IMR-90 (cell line): ENCODE results near the gene EXOC3L4. TPM values are rescaled to one million over a fixed set of nuclear protein-coding genes. Genes with fewer than 3 reads are reported as not detected.

Experiments
- ATAC-seq: fragments of 200-7000 bp; cut with Tn5 transposase; 2 replicates; pipeline ENCODE4 v1.9.1; 2020; ENCODE audit warnings: low read depth, mild to moderate bottlenecking, moderate library complexity
- BruUV-seq: library from RNA; stranded (reverse); fragments of 400-500 nt; replicated peaks from 2 replicates; lab custom pipeline; 2021; lab: Mats Ljungman, UMichigan
- CTCF ChIA-PET: fragments of 300-600 bp; formaldehyde crosslinking; extraction: SDS; loops from one replicate; lab custom pipeline; 2021; ENCODE audit warnings: antibody characterized with exemption; lab: Yijun Ruan, JAX
- POLR2A ChIA-PET: fragments of 300-600 bp; sonication (Branson Sonifier 250); formaldehyde crosslinking; loops from one replicate; lab custom pipeline; 2022; ENCODE audit warnings: antibody characterized with exemption; ENCODE audit not compliant: unreplicated experiment; lab: Charles Lee
- DNase-seq: peaks from one replicate; pipeline ENCODE4 v3.0.0; 2013
- H2AFZ ChIP-seq: replicated peaks from 2 replicates; pipeline ENCODE3; 2013; ENCODE audit warnings: low read length, mild to moderate bottlenecking; ENCODE audit not compliant: poor library complexity
- H2AK5ac ChIP-seq: 2 replicates; pipeline ENCODE4 v1.6.1; 2013; ENCODE audit warnings: low read depth, low read length, inconsistent platforms
- H2AK9ac ChIP-seq: replicated peaks from 2 replicates; pipeline ENCODE3; 2013; ENCODE audit warnings: mild to moderate bottlenecking, low read depth, low read length, moderate library complexity; ENCODE audit not compliant: poor library complexity
- H2BK120ac ChIP-seq: 2 replicates; pipeline ENCODE4 v1.6.1; 2013; ENCODE audit warnings: low read depth, low read length, inconsistent platforms
- H2BK15ac ChIP-seq: 3 replicates; pipeline ENCODE4 v1.6.1; 2013; ENCODE audit warnings: low read depth, low read length, inconsistent platforms
- H2BK20ac ChIP-seq: 2 replicates; pipeline ENCODE4 v1.6.1; 2013; ENCODE audit warnings: low read depth, mild to moderate bottlenecking, inconsistent platforms, low read length, moderate library complexity
- H2BK5ac ChIP-seq: 2 replicates; pipeline ENCODE4 v1.6.1; 2013; ENCODE audit warnings: mild to moderate bottlenecking, low read depth, low read length, inconsistent platforms; ENCODE audit not compliant: poor library complexity, severe bottlenecking
- H3K14ac ChIP-seq: replicated peaks from 2 replicates; pipeline ENCODE4 v1.6.1; 2013; ENCODE audit warnings: low read depth, low read length, inconsistent platforms
- H3K18ac ChIP-seq: 2 replicates; pipeline ENCODE4 v1.6.1; 2013; ENCODE audit warnings: low read depth, low read length, control low read depth
- H3K23ac ChIP-seq: 2 replicates; pipeline ENCODE4 v1.6.1; 2013; ENCODE audit warnings: low read depth, low read length, inconsistent platforms
- H3K27ac ChIP-seq: 2 replicates; pipeline ENCODE4 v1.5.1; 2013; ENCODE audit warnings: mild to moderate bottlenecking, control low read depth, low read length; ENCODE audit not compliant: insufficient read depth
- H3K27me3 ChIP-seq: 2 replicates; pipeline ENCODE4 v1.6.1; 2013; ENCODE audit warnings: low read length; ENCODE audit not compliant: control insufficient read depth, insufficient read depth
- H3K36me3 ChIP-seq: 2 replicates; pipeline ENCODE4 v1.6.1; 2013; ENCODE audit warnings: low read length, mixed read lengths; ENCODE audit not compliant: control insufficient read depth, insufficient read depth
- H3K4ac ChIP-seq: 2 replicates; pipeline ENCODE4 v1.6.1; 2013; ENCODE audit warnings: low read depth, low read length, inconsistent platforms
- H3K4me1 ChIP-seq: 2 replicates; pipeline ENCODE4 v1.6.1; 2013; ENCODE audit warnings: low read length, mixed read lengths; ENCODE audit not compliant: control insufficient read depth, insufficient read depth
- H3K4me2 ChIP-seq: 2 replicates; pipeline ENCODE4 v1.6.1; 2013; ENCODE audit warnings: low read depth, mild to moderate bottlenecking, control low read depth, low read length, moderate library complexity
- H3K4me3 ChIP-seq: 2 replicates; pipeline ENCODE4 v1.5.1; 2013; ENCODE audit warnings: low read depth, mild to moderate bottlenecking, control low read depth, low read length, moderate library complexity; ENCODE audit not compliant: insufficient read depth
- H3K56ac ChIP-seq: 2 replicates; pipeline ENCODE4 v1.6.1; 2013; ENCODE audit warnings: low read length, inconsistent platforms; ENCODE audit not compliant: insufficient read depth; ENCODE audit errors: extremely low read depth
- H3K79me1 ChIP-seq, 2 experiments: 2 replicates each; pipeline ENCODE4 v1.6.1; 2013; ENCODE audit warnings: low read length in 2 of 2, inconsistent platforms in 1 of 2, low read depth in 1 of 2
- H3K9ac ChIP-seq: 2 replicates; pipeline ENCODE4 v1.6.1; 2013; ENCODE audit warnings: low read depth, low read length, control low read depth
- H3K9me1 ChIP-seq: 2 replicates; pipeline ENCODE4 v1.6.1; 2013; ENCODE audit warnings: low read length, inconsistent platforms; ENCODE audit not compliant: insufficient read depth
- H3K9me3 ChIP-seq: 2 replicates; pipeline ENCODE4 v1.6.1; 2013; ENCODE audit warnings: low read length; ENCODE audit not compliant: control insufficient read depth, insufficient read depth
- H4K20me1 ChIP-seq: 2 replicates; pipeline ENCODE4 v1.6.1; 2013; ENCODE audit warnings: low read length, inconsistent platforms; ENCODE audit not compliant: insufficient read depth
- H4K5ac ChIP-seq: 2 replicates; pipeline ENCODE4 v1.6.1; 2013; ENCODE audit warnings: mild to moderate bottlenecking, low read depth, low read length, control low read depth
- H4K8ac ChIP-seq, 2 experiments: 2 replicates each; pipeline ENCODE4 v1.6.1; 2013; ENCODE audit warnings: low read depth in 2 of 2, low read length in 2 of 2, control low read depth in 1 of 2, inconsistent platforms in 1 of 2
- H4K91ac ChIP-seq: 2 replicates; pipeline ENCODE4 v1.6.1; 2013; ENCODE audit warnings: low read depth, low read length, inconsistent platforms; ENCODE audit not compliant: insufficient read depth
- BHLHE40 ChIP-seq: fragments of 150-350 bp; IDR thresholded peaks from 2 replicates; pipeline ENCODE4 v1.6.1; 2016; ENCODE audit warnings: mild to moderate bottlenecking, low read depth, low read length
- CEBPB ChIP-seq: IDR thresholded peaks from 2 replicates; pipeline ENCODE4 v1.6.1; 2012; ENCODE audit warnings: low read depth, low read length, improper control_type of control experiment
- CHD1 ChIP-seq: IDR thresholded peaks from 2 replicates; pipeline ENCODE4 v1.6.1; 2012; ENCODE audit warnings: low read depth, low read length, improper control_type of control experiment
- CTCF ChIP-seq: conservative IDR thresholded peaks from 2 replicates; pipeline ENCODE4 v1.5.1; 2012; ENCODE audit warnings: mild to moderate bottlenecking, low read depth, low read length, improper control_type of control experiment
- ELK1 ChIP-seq: fragments of 150-350 bp; IDR thresholded peaks from 2 replicates; pipeline ENCODE4 v1.6.1; 2016; ENCODE audit warnings: low read depth, mild to moderate bottlenecking, low read length, moderate library complexity, borderline replicate concordance
- FOS ChIP-seq: fragments of 150-350 bp; IDR thresholded peaks from 2 replicates; pipeline ENCODE4 v1.6.1; 2016; ENCODE audit warnings: low read depth, low read length
- MAFK ChIP-seq: IDR thresholded peaks from 2 replicates; pipeline ENCODE4 v1.6.1; 2012; ENCODE audit warnings: low read depth, low read length, improper control_type of control experiment
- MAZ ChIP-seq: IDR thresholded peaks from 2 replicates; pipeline ENCODE4 v1.6.1; 2012; ENCODE audit warnings: low read depth, mild to moderate bottlenecking, low read length, improper control_type of control experiment, moderate library complexity, borderline replicate concordance
- MXI1 ChIP-seq: IDR thresholded peaks from 2 replicates; pipeline ENCODE4 v1.6.1; 2012; ENCODE audit warnings: low read depth, mild to moderate bottlenecking, low read length, moderate library complexity, borderline replicate concordance
- NFE2L2 ChIP-seq: fragments of 150-350 bp; IDR thresholded peaks from 2 replicates; pipeline ENCODE4 v1.6.1; 2016; ENCODE audit warnings: low read depth, mild to moderate bottlenecking, low read length
- POLR2A ChIP-seq: IDR thresholded peaks from 2 replicates; pipeline ENCODE4 v1.6.1; 2012; ENCODE audit warnings: mild to moderate bottlenecking, low read depth, low read length
- RAD21 ChIP-seq: IDR thresholded peaks from 2 replicates; pipeline ENCODE4 v1.6.1; 2012; ENCODE audit warnings: low read length, improper control_type of control experiment
- RCOR1 ChIP-seq: IDR thresholded peaks from 2 replicates; pipeline ENCODE4 v1.6.1; 2012; ENCODE audit warnings: mild to moderate bottlenecking, low read length, improper control_type of control experiment; ENCODE audit not compliant: insufficient replicate concordance
- RFX5 ChIP-seq: IDR thresholded peaks from 2 replicates; pipeline ENCODE4 v1.8.0; 2012; ENCODE audit warnings: low read depth, mild to moderate bottlenecking, low read length, moderate library complexity
- SMC3 ChIP-seq: fragments of 150-350 bp; IDR thresholded peaks from 2 replicates; pipeline ENCODE4 v1.6.1; 2016; ENCODE audit warnings: low read depth, mild to moderate bottlenecking, antibody characterized with exemption, low read length, moderate library complexity
- USF2 ChIP-seq: fragments of 150-350 bp; IDR thresholded peaks from 2 replicates; pipeline ENCODE4 v1.6.1; 2017; ENCODE audit warnings: mild to moderate bottlenecking, antibody characterized with exemption, low read length, low read depth
- WGBS, 2 experiments: methylation state at CpG; one replicate each; pipeline versions ENCODE4 v1.1.5 to v1.1.7; 2013; ENCODE audit warnings: missing lambda C conversion rate in 2 of 2; ENCODE audit not compliant: insufficient read length in 1 of 2; ENCODE audit errors: extremely low coverage in 2 of 2; 5-methylcytosine and 5-hydroxymethylcytosine counted together
- dilution Hi-C: fragments of 300-500 bp; cut with HindIII; formaldehyde crosslinking; loops from one replicate; pipeline ENCODE4 v1.14.3; 2018; ENCODE audit warnings: low sequenced_read_pairs; ENCODE audit not compliant: unreplicated experiment
- in situ Hi-C: fragments of 300-500 bp; cut with MboI; formaldehyde crosslinking; loops from 3 replicates; pipeline ENCODE4 v1.14.3; 2019; ENCODE audit warnings: low sequenced_read_pairs, inconsistent platforms, mixed read lengths
- intact Hi-C: fragments of 100-400 bp; cut with micrococcal nuclease; formaldehyde crosslinking; loops from 2 replicates; pipeline ENCODE4 v1.10.0; 2022
- polyA plus RNA-seq, 3 experiments: library from polyadenylated mRNA; depleted of rRNA; stranded (reverse); fragments of >200 nt; gene quantifications; 2 replicates each; pipeline ENCODE4 v1.2.3, GENCODE V29; 2012; ENCODE audit warnings: low replicate concordance in 1 of 3
- total RNA-seq: library from RNA; depleted of rRNA; stranded (reverse); fragments of >200 nt; gene quantifications from 2 replicates; pipeline ENCODE4 v1.2.3, GENCODE V29; 2012

Gene EXOC3L4
- total and polyA plus RNA-seq, 2 of the 4 experiments (the other 2 are of a cell fraction) = not detected

DNA sequence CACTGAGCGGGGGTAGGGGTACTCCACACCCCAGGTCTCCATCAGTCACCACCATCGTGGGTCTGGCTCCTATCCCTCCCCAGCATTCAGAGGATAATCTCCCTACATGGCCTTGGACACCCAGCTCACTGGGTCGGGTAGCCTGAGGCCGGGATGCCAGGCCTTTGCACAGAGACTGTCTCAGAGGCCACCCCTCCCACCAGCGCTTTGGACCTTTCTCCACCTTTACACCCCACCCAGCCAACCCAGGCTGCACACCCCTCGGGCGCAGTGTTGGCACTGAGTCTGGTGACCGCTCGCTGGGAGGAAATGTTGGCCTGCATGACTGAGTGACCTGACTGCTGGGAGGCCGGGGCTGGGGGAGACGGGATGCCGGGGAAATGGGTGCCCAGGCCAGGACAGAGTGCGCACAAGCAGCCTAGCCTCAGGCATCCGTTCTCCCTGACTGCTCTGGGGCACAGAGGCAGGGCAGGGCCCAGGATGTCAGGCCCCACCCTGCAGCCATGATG is 21.1 kb upstream of the EXOC3L4 start:
- Histone ChIP-seq H3K4me2 (no peak overlapping the region), H3K56ac (no peak overlapping the region), H2BK20ac (no peak overlapping the region), H3K23ac (no peak overlapping the region), H2AK9ac (no peak overlapping the region), H3K27me3 (peaks cover 2% of the 10 kb centered on the region; the same call in 1 of the 2 replicates), H3K4me1 (peaks cover 2% of the 10 kb centered on the region; the same call in 1 of the 2 replicates), H2BK15ac (no peak overlapping the region), H4K91ac (no peak overlapping the region), H4K8ac (no peak overlapping the region), H3K4ac (no peak overlapping the region), H2BK5ac (no peak overlapping the region), H4K5ac (no peak overlapping the region), H2AFZ (no peak overlapping the region), H2BK120ac (no peak overlapping the region), H2AK5ac (no peak overlapping the region), H3K27ac (no peak overlapping the region), H3K36me3 (no peaks in the 10 kb centered on the region), H3K79me1 (no peaks in the 10 kb centered on the region), H4K20me1 (no peaks in the 10 kb centered on the region; the same call in 1 of the 2 replicates), H3K14ac (no peak overlapping the region), H3K9ac (no peak overlapping the region), H3K4me3 (no peak overlapping the region), H3K9me1 (no peaks in the 10 kb centered on the region), H3K9me3 (no peaks in the 10 kb centered on the region), H3K18ac (no peak overlapping the region)
- in situ Hi-C loops = no loop called here
- dilution Hi-C loops = no loop called here
- no peak for DNase-seq
- intact Hi-C loops = loop anchor here (10.0 kb wide), 1 partner anchor 111 kb away; no protein-coding TSS in a partner anchor
- CTCF ChIA-PET = no interaction called here
- POLR2A ChIA-PET = no interaction called here
- no TSS peak for BruUV-seq
- TF ChIP-seq RAD21 (no peak), FOS (no peak), USF2 (no peak), MAFK (no peak), CEBPB (no peak), MAZ (no peak), CHD1 (no peak), ELK1 (no peak), BHLHE40 (no peak), SMC3 (no peak), MXI1 (no peak), RCOR1 (no peak), POLR2A (no peak), NFE2L2 (no peak), RFX5 (no peak), CTCF (no peak)
- 86% methylated on average over 9 of the region's 14 CpGs; no CpG with 5 or more reads in 1 of the 2 experiments for WGBS, 2 experiments
- no peak for ATAC-seq
